ENCODE measurements around the gene KCTD6.

GRCh38 chr3:58495101-58495500 is 3.2 kb downstream of the KCTD6 start:
- TF ChIP-seq CTCF (IDR thresholded peaks at IDR 0.05) (no peak), EZH2phosphoT487 (IDR thresholded peaks at IDR 0.05; ENCODE audit: borderline replicate concordance, low read depth) (no peak), RXRA (IDR thresholded peaks at IDR 0.05; ENCODE audit: borderline replicate concordance, low read depth) (no peak), EP300 (IDR thresholded peaks at IDR 0.05; ENCODE audit: borderline replicate concordance in 1 of 2, low read depth in 1 of 2, low read length in 1 of 2) (no peak), GABPA (IDR thresholded peaks at IDR 0.05; ENCODE audit: low read depth) (no peak), ZBTB33 (IDR thresholded peaks at IDR 0.05; ENCODE audit: borderline replicate concordance, low read depth) (no peak), SMC3 (IDR thresholded peaks at IDR 0.05; ENCODE audit: low read depth, low read length) (no peak), POLR2AphosphoS5 (IDR thresholded peaks at IDR 0.05; ENCODE audit: low read depth, low read length) (no peak), RAD21 (IDR thresholded peaks at IDR 0.05; ENCODE audit: low read length) (no peak)
- TF ChIP-seq, protein P1, sequence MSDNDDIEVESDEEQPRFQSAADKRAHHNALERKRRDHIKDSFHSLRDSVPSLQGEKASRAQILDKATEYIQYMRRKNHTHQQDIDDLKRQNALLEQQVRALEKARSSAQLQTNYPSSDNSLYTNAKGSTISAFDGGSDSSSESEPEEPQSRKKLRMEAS (IDR thresholded peaks at IDR 0.05; ENCODE audit: low read depth), result no peak

Measured in SK-N-SH (cell line).